Activated T-helper 9 cell treated with anti-CD3 and anti-CD28 coated beads, Interleukin-2, amount 50 U/mL, for 16 hours (primary cell): Measurements from ENCODE around the gene MIAT.

Experiments
- DNase-seq: peaks from one replicate; pipeline ENCODE4 v3.0.0-alpha.2; 2020; ENCODE audit warnings: low read depth

Gene MIAT

DNA sequence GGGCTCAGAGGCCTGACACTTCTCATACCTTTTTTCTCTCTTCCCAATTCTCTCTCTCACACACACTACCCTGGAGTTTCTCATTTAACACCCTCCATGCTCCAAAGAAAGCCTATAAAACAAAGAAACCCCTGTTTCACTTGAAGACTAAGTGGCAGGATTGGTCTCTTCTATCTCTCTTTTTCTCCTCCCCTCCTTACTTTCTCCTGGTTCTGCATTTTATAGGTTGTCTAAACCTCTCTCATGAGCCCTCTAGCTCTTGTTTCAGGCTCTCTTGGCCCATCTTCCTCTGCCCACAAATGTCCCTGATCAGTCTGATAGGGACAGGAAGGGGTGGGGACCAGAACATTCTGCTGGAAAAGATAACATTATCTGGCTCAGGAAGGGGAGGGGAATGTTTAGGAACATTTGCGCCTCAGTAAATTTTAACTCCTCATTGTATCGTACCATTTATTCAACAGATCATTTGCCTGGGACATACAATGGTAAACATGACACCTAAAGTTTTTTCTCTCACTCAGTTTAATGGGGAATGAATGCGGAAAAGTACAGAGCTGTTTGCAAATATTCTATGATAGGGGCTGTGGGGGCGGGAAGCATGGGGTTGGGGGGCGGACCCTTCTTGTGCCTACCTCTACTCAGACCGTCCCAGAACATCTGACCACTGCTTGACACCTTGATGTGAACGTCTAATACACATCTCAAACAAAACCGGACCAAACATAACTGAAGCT lies 24.8 kb upstream of the MIAT start:
- no peak for DNase-seq

DNA sequence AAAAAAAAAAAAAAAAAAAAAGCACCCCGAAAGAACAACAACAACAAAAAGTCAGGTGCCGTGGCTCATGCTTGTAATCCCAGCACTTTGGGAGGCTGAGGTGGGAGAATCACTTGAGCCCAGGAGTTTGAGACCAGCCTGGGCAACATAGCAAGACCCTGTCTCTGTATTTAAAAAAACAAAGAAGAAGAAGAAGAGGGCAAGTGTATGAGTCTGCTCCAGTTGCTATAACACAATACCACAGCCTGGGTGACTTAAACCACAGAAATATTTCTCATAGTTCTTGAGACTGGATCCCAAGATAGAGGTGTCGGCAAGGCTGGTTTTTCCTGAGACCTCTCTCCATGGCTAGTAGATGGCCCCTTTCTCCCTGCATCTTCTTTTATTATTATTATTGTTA lies 23.2 kb upstream of the MIAT start:
- no peak for DNase-seq

DNA sequence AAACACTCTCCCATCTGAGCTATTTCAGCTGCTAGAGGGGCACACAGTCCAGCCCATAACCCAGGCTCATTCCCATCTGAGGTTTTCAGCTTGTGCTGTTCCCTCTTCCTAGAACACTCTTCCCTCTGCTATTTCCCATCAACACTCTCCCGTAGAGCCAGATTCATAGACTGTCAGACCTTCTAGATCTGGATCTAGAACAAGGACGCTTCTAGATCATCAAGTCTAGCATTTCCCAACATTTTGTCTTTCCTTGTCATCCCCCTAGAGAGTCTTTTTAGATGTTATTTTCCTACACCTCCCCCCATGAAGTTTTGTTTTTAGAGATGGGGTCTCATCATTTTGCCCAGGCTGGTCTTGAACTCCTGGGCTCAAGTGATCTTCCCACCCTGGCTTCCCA lies 22.3 kb upstream of the MIAT start:
- DNase-seq: no peak

DNA sequence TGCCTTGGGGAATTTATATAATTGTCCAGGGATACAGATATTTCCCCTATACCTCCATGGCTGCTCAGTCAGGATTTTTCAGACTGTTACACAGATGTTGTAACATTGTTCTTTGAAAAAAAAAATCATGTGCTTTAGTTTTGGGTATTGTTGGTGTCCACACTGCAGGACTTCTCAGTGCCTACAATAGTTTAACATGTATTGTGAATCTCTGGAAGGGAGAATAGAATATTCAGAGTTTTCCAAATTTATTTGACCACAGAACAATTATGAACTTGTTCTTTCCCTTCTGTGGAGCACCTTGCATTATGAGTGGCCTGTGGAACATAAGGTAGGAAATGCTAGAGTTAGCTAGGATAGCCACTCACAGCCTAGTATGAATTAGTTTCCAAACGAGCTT lies 21.1 kb upstream of the MIAT start:
- DNase-seq: no peak

DNA sequence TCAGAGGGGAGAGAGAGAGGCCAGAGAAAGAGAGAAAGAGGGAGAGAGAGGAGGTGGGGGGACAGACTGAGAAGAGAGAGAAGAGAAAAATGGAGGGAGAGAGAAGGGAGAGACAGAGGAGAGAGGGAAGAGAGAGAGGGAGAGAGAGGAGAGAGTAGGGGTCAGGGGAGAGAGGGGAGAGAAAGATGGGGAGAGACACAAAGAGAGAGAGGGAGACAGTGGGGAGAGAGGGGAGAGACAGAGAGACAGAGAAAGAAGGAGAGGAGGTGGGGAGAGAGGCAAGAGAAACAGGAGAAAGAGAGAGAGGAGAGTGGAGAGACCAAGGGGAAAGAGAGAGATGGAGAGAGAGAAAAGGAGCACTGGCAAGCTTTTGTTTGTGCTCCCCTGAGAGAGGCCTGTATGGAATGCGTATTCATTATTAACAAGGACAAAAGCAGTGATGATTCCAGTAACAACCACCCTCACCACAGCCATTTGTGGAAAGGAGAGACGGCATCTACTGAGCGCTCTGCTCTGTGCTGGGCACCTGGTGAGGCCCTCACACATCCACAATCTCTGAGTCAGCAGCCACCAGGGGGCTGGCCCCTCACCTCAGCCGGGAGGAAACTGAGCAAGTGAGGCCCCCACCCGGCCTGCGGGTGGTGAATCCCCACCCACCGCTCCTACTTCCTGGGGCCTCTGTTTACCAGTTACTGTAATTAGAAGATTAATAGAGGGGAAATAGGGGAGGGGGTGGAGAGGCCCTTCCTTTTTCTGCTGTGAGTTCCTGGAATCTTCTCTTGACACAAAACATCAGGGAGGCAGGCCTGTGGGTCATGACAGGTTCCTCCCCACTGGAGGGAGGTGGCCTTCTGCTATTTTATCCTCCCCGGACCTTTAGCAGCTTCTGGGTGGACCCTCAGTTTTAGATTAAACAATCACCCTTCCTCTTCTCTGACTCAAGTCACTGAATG lies 14.6 kb upstream of the MIAT start:
- DNase-seq: peak; percentile 68

DNA sequence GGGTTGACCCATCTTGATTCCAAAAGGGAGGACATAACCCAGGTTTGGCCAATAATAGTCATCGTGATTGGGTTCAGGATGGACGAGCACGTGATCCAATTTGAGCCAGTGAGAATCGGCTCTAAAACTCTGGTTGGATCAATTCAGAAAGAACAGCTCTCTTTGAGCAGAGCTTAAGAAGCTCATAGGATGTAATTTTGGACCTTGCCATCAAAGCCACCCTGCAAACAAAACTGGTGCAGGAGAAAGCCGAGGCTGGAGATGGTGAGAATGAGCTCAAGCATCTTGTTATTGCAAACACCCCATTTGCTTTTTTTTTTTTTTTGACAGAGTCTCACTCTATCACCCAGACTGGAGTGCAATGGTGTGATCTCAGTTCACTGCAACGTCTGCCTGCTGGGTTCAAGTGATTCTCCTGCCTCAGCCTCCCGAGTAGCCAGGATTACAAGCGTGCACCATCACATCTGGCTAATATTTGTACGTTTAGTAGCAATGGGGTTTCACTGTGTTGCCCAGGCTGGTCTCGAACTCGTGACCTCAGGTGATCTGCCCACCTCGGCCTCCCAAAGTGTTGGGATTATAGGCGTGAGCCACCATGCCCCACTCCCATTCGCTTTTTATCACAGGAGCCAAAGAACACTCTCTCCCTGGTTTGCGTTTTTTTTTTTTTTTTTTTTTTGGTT lies 13.8 kb upstream of the MIAT start:
- no peak for DNase-seq

DNA sequence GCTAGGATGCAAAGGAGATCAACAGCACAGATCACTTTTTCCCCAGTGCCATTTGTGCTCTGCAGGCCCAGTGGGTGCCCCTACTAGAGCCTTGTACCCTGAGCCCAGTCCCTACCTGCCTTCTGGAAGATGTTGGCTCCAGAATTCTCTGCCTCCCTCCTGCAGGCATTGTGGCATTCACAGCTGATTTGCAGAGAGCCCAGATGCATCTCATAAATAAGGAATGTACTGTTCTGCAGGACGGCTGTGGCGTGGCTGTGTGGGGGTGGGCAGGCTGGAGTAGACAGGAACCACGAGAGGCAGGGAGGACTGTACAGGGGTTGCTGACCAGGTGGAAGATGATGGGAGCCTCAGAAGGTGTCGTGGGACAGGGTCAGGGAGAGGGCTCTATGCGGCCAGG lies 11.2 kb upstream of the MIAT start:
- DNase-seq: no peak

DNA sequence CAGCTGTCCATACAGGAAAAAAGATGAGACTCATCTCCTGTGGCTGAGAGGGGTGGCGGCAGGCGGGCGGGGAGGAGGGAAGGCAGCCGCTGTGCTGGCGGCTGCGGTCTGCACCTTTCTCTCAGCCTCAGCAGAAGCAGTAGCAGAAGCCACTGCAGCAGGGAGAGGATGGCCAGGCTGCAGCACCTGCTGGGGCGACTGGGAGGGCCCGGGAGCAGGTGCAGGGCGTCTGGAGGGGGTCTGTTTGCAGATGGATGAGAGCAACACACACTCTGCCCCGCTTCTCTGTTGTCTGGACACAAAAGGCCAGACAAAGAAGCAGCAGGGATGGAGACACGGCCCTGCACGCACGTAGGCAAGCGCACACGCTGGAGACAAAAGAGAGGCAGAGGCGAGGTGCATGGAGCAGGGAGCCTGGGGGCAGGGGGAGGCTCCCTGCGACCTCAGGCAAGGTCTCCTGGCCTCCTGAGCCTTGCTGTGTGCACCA lies 9.3 kb upstream of the MIAT start:
- DNase-seq: no peak

DNA sequence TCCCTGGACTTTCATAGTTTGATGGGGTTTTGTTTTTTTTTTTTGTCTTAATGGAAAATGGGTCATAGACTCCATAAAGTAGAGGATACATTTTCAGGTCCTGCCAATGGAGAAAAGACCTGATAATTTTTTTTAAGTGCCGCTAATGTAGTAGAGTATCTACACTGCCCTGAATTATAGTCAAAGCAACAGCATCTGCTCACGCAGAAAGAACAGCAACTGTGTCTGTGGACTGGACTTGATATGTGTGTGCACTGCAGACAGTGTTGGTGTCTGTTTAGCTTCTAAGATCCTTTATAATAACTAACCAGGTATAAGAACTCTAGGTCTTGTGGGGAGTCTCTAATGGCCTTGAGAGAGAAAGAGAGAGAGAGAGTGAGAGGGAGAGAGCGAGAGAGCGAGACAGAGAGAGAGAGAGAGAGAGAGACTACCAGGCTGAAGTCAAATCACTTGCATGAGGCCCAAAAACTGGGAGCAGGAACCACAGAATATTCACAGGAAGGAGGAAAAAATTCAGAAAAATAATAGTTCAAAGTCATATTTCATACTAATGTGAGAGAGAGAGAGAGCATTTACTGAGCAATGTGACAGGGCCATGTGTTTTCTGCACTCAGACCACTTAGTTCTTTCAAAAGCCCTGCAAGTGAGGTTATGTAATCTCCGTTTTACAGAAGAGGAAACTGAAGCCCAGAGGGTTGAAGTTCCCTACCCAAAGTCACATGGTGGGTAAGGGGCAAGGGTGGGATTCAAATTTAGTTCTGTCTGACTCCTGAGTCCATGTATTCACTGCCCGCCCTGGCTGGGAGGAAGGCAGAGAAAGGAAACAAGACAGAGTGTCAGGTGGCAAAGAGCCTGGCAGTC lies 8.6 kb upstream of the MIAT start:
- DNase-seq: no peak

DNA sequence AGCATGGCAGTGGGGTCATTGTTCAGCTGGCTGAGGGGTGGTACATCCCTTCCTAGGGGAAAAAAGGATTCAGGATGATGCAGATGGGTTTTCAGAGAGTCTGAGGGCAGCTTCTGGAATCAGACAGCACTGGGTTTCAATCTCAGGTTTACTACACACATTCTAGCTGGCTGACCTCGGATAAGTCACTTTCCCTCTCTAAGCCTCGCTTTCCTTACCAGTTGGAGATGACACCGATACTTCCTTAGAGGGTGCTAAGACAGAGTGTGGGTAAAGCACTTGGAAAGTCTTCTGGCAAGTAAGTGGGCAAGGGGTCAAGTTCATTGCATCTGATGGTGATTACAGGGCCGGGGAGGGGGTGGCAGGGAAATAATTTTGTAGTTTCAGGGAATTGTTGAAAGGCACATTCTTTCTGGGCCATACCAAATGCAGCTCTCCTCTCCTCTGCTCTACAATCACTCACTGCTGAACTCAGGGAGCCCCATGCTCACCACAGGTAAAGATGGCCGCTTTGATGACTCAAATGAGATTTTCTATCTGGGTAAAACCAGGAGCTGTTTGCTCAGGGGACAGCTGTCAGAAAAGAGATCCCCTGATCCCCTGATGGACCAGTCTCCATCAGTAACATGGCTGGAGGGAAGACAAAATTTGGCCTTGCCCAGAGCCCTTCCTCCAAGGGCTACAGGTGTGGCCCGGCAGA lies 6.5 kb upstream of the MIAT start:
- no peak for DNase-seq

DNA sequence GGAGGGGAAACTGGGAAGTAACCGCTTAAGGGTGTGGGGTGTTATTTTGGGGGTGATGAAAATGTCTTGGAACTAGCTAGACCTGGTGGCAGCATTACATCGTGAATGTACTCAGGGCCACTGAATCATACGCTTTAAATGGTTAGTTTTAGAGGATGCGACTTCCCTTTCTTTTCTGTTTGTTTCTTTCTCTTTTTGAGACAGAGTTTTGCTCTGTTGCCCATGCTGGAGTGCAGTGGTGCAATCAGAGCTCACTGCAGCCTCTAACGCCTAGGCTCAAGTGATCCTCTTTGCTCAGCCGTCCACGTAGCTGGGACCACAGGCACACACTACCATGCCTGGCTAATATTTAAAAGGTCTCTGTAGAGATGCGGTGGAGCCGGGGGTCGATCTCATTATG lies 5.6 kb upstream of the MIAT start:
- DNase-seq: no peak

DNA sequence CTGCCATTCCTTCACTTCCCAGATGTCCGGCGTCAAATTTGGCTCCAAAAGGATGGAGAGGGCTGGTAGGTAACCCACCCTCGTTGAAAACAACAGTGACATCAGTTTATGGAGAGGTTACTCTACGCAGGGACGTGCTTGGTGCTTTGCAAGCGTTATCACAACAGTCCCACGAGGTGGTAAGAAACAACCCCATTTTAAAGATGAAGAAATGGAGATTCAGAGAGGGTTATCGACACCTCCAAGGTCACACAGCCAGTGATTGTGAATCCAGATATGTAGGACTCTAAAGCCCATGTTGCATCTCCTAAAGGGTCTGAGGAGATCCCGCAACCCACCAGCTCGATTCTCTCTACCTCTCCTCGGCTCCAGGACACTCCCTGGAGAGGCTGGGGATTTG lies 773 bp downstream of the MIAT start:
- DNase-seq: no peak

DNA sequence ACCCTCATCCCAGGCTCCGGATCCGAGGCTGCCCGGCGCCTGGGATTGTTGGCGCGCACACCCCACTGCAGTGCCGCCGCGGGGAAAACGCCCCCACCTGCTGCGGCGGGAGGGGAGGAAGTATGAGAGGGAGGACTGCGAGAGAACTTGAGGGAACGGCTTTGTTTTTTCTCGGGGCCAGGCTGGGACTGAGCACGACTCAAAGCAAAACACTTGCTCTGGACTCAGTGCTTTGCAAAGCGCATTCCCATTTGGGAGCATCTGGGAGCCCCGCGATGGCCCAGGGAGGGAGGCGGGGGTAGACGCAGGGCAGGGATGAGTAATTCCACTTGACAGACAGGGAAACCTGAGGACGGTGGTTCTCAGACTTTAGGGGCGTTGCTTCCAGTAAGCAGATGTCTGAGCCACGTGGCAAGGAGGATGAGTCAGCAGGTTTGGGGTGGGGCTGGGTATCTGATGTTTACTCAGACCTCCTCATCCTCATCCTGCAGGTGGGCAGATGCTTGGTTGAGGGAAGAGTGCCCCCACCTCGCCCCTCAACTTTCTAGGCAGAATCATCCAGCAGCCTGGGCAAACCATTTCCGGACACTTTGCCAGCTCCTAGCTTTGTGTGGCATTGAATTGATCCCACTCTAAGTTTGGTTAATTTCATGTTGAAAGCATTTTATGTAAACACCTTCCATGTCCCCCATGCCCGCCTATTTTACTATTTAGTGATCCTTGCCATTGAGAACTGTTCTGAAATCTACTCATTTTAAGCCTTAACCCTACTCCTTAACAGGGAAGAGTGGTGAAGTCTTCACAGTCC lies 1.5 kb downstream of the MIAT start:
- DNase-seq: peak; percentile 76

DNA sequence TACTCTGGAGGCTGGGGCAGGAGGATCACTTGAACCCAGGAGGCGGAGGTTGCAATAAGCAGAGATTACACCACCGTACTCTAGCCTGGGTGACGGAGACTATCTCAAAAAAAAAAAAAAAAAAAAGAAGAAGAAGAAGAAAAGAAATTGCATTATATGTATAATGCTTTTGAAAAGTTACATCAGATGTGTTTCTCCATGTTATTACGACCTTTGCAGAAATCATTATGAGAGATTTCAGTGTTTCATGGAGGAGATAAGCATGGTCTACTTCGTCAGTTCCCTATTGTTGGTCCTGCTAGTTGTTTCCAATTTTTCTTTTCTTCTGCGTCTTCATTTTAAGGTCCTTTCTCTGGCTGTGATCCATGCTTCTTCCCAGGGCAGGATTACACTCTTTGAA lies 3.0 kb downstream of the MIAT start:
- DNase-seq: no peak

DNA sequence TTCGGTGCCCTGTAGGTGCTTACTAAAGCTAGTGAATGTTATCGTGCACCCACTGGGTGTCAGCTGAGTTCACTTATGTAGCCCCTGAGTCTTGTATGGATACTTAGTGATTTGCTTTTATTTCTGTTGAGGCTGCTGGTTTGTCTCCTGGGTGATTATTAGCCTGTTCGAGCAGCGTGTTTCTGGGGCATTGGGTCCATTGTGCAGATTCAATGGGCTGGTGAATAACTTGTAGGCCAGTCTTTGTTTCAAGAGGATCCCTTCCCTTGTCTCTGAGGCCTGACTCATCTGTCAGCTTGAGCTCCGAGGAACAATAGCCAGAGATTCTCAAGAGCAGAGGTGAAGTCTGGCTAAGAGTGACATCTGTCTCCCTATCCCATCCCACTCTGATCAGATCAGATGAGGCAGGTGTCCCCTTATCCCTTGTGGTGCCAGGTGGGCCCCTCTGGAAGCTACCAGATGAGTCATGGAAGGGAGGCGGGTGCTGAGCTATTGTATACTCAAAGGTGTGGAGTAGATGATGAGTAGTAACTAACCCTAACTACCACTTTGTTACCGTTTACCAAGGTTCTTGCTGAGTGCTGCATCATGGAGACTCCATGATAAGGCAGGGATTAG lies 3.7 kb downstream of the MIAT start:
- DNase-seq: no peak

DNA sequence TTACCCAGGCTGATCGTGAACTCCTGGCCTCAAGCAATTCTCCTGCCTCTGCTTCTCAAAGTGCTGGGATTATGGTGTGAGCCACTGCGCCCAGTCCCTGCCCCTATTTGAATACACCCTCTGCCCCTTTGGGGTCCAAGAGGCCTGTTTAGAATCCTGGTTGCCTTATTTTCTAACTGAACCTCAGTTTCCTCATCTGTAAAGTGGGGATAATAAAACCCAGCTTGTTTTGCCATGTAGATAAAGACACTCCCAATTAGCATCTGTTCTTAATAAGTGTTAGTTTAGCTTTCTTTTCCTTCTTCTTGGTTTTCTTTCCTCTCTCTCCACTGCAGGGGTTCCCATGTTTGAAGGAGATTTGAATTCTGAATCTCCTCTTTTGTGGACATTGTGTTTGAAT lies 4.8 kb downstream of the MIAT start:
- DNase-seq: no peak

DNA sequence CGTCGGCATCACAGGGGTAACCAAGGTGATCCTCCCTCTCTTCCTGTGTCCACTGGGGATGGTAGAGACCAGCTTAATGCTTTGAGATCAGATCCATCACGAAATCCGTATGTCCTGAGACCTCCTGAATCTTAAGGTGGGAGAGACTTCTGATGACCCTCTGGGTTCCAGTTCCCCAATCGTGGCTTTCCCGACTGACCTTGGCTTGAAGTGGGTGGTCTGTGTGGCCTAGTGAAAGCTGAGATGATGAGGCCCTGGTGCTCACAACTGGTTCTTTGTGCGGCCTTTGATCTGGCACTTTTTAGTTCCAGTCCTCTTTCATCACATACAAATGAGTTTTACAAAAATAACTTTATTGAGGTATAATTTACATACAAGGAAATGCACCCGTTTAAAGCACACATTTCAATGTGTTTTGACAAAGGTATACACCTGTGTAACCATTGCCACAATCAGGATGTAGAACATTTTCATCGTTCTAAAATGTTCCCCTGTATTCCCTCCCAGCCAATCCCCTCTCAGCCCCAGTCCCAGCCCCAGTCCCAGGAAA lies 6.1 kb downstream of the MIAT start:
- no peak for DNase-seq

DNA sequence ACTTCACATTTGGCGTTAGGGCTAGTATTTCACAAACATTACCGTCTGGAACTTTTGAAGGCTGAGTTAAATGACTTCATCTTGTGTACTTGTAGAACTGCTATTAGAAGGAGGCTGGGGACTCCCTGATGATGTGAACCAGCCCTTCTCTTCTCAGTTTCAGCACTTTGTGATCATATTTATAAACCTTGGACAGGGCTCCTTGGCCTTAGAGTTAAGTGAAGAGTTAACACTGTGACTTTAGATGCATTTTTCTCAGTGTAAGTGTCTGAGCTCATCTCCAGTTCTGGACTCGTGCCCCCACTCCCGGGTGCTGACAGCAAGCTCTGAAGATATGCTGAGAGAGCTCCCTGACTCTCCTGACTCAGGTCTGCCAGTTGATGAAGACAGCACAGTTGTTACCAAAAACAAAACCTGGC lies 8.4 kb downstream of the MIAT start:
- no peak for DNase-seq

DNA sequence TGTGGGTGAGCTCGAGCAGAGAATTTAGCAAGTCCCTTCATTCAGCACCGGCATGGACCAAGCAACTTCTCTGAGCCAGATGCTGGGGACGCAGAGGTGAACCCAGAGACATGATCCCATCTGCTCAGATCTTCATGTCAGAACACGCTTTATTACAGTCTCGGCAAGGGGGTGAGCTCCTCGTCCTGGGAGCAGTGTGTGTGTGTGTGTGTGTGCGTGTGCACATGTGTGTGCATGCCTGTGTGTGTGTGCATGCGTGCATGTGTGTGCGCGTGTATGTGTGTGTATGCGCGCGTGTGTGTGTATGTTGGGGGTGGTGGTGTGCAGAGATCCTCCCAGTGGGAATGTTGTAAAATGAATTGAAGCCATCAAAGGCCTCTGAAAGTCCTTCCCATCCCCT lies 9.8 kb downstream of the MIAT start:
- no peak for DNase-seq
